ENCODE results near the gene RMDN3.

RMDN3 gene

GRCh38 chr15:40693904-40694687 lies 61.0 kb downstream of the RMDN3 start:
- no peak for DNase-seq (ENCODE audit: low spot score)

- no peak for DNase-seq (ENCODE audit: low spot score)
Measured at GRCh38 chr15:40691737-40692136, 63.3 kb downstream of the RMDN3 start.

DNA sequence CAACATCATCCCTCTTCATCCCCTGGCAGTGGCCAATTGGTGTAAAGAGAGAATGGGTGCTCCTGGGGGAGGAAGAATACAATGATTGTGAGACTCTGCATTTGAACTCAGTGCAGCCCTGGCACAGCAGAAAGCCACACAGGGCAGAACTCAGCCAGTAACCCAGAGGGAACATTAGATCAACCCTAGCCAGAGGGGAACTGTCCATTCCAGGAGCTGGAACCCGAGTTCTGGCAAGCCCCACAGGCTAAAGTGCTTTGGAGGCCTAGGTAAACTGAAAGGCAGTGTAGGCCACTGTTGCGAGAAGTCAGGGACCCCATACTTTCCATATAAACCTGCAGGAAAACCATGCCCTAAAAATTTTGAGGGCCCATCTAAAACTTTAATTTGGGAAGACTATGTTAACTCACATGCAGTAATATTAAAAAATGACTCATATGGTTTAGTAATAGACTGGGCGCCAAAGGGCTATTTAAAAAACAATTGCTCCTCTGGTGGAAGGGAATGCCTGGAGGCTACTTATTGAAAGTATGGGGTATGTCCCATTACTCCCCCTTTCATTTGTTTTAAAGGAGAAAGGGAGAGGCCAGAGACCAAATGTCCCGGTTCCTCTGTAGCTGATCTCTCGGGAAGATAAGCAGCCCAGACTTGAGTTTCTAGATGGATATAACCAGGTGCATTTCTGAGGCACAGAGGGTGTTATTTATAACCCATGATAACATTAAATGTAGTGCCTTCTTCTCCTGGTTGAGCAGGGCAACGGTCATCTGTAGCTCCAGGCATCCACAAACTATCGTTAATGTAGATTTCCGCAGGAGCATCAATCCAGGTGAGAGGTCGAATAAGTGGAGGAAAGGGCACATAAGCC lies 65.9 kb downstream of the RMDN3 start:
- no peak for DNase-seq (ENCODE audit: low spot score)
